Endometrium (tissue), 2 donors: ENCODE data around the gene NARS2.
"Not testable (repeated sequence)": the region's sequence is repeated elsewhere in the genome, so short reads cannot be mapped to it uniquely, and the experiment has no call there.

Source experiments
- FAIRE-seq: peaks from 2 replicates; lab custom pipeline; 2012; peaks lifted over from hg19 to GRCh38; lab: Jason Lieb, UNC
- donor health status: control.
- donor health status: control.

NARS2 gene

DNA sequence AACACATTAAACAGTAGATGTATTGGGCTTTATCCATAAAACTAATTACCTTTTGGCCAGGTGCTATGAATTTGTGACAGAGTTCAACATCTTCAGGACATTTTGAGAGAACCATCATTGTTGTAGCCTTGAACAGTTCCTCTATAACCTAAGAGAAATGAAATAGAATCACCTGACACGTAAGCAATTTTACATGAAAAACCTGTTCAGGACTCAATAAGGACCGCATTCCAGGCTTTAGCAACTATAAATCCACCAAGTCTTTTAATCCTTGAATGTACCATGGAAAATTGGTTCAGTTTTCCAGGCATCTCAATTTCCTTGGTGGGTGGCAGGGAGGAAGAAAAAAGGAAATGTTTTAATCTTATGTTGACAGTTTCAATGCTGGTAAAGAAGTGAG lies 96.1 kb downstream of the NARS2 start:
- FAIRE-seq, result no peak

DNA sequence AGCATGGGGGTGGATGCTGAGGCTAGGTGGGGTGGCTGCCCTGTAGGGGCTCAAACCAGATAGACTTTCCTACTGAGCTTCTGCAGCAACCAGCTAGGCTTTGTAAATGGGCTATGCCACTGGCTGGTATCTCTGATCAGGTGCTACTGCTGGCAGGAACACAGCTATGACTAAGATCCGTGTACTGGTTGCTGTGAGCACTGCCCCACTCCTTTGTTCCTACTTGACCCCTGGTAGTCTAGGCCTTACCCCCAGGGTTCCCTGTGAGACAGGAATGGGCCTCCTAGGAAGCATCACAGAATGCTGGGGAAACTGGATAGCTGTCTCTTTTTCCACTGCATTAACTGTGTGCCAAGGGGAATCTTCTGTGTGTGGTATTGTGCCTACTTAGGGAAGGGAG lies 98.6 kb downstream of the NARS2 start:
- FAIRE-seq, result no peak

GRCh38 chr11:78474451-78474850 lies 100.2 kb downstream of the NARS2 start:
- FAIRE-seq, result no peak

GRCh38 chr11:78472905-78473304 lies 101.8 kb downstream of the NARS2 start:
- FAIRE-seq, result no peak

DNA sequence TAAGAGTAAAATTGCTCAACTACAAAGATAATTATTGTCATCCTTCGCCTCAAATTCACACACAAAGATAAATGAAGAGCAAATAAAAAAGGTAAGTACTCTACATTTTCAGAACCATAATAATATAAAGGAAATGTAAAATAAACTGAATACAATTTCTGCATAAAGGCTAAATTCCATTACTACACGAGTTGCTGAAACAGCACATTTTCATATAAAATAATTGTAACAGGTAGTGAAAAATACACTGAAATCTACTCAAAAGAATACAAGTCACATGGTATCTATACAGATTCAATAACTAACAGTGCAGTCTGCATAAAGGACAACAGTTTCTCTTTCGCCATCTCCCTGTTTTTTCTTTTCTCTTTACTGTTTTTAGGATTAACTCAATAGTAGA lies 102.3 kb downstream of the NARS2 start:
- no peak for FAIRE-seq

GRCh38 chr11:78470861-78471442 lies 103.7 kb downstream of the NARS2 start:
- no peak for FAIRE-seq

DNA sequence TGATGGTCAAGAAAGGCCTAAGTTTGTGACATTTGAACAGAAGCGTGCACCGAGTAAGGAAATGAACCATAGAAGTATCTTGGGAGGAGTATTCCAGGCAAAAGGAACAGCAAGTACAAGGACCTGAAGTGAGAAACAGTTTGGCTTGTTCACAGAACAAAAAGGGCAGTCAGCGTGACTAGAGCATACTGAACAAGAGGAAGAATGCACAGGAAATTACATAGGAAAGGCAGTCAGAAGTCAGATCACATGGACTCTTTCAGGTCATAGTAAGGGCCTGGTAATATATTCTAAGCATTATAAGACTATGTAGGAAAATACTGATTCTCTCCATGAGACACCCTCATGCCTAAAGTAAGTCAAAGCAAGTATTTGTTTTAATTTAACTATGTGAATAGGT lies 104.8 kb downstream of the NARS2 start:
- FAIRE-seq, result no peak

DNA sequence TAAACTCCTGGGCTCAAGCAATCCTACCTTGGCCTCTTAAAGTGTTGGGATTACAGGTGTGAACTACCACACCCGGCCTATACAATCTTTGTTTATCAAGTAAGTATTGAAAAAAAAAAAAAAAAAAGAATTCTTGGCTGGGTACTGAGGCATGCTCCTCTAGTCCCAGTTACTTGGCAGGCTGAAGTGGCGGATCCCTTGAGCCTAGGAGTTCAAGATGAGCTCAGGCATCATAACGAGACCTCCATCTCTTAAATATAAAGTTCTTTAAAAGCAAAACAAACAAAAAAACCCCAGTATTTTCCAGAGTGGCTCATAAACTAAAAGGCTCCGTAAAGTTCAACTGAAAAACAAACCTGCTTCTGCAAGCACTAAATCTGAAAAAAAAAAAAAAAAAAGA lies 106.7 kb downstream of the NARS2 start:
- no peak for FAIRE-seq

DNA sequence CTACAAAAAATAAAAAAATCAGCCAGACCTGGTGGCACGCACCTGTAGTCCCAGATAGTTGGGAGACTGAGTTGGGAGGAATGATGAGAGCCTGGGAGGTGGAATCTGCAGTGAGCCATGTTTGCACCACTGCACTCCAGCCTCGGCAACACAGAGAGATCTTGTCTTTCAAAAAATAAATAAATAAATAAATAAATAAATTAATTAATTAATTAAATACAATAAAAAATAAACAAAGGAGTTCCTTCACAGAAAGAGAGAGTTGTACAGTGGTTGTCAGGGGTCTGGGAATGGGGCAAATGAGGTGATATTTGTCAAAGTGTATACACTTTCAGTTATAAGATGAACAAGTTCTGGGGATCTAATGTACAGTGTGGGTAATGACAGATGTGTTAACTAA lies 107.3 kb downstream of the NARS2 start:
- FAIRE-seq, result no peak

DNA sequence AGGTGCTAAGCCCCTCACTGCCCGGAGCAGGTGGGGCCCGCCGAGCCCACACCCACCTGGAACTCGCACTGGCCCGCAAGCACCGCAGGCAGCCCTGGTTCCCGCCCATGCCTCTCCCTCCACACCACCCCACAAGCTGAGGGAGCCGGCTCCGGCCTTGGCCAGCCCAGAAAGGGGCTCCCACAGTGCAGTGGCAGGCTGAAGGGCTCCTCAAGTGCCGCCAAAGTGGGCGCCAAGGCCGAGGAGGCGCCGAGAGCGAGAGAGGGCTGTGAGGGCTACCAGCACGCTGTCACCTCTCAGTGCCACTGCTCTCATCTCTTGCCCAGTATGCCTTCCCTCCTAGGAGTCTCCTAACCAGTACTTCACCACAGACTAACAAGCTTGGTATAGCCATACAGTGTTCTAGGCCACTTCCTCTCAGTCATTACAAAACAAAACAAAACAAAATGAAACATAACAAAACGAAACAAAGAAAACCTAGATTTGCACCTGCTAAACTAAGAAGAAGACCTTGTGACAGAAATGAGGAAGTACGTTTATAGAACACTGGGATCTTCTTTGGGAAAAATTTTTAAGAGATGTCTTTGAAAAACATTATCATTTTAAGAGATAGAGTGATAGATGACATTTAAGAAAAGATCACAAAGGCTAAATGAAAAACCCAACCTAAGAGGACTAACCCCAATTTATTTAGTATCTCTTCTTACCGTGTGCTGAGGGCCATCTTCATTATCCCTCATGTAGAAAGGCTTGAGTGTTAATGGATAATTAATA lies 109.3 kb downstream of the NARS2 start:
- no peak for FAIRE-seq

- not testable (repeated sequence) for FAIRE-seq
Measured at GRCh38 chr11:78464787-78465168, 109.9 kb downstream of the NARS2 start.

DNA sequence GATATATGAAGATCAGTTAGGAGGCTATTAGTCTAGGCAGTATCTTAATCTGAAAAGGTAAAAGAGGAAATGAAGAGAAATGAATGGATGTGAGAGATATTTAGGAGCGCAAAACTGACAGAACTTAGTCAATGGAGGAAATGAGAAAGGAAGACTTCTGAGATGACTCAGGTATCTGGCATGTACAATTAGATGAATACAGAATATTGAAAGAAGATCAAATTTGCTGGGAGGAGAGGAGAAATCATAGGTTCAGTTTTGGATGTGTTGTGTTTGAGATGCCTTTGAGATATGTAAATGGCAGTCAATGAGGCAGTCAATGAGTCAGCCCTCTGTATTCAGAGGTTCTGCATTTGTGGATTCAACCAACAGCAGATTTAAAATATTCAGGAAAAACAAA lies 114.2 kb downstream of the NARS2 start:
- FAIRE-seq, result no peak

DNA sequence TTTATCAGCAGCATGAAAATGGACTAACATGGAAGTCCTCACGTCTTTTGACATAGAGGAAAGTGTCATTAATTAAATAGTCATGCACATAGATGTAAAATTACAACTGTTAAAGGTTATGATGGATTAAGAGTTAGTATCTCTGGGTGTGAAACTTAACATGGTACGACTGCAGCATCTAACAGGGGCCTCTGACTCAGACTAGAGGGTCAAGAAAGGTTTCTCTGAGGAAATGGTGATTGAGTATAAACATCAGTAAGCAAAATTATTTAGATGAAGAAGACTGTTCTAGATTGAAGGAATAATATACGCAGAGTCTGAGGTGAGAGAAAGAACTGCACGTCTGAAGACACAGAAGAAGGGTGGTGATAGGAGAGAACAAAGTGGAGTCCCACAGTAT lies 114.9 kb downstream of the NARS2 start:
- no peak for FAIRE-seq

DNA sequence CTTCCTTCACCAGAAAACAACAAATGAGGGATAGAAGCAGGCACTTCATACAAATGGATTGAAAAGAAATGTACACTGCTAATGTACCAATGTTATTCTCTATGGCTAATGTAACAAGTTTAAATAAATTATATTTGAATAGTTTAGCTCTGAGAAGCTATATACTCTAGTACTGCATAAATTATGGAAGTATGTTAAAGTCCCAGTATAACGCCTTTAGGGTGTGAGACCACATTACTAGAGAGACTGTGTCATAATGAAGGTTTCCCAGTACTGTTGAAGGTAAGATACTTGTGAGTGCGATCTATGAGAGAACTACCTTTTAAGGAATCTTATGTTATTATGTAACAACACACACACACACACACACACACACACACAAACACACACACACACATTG lies 117.2 kb downstream of the NARS2 start:
- FAIRE-seq, result no peak

DNA sequence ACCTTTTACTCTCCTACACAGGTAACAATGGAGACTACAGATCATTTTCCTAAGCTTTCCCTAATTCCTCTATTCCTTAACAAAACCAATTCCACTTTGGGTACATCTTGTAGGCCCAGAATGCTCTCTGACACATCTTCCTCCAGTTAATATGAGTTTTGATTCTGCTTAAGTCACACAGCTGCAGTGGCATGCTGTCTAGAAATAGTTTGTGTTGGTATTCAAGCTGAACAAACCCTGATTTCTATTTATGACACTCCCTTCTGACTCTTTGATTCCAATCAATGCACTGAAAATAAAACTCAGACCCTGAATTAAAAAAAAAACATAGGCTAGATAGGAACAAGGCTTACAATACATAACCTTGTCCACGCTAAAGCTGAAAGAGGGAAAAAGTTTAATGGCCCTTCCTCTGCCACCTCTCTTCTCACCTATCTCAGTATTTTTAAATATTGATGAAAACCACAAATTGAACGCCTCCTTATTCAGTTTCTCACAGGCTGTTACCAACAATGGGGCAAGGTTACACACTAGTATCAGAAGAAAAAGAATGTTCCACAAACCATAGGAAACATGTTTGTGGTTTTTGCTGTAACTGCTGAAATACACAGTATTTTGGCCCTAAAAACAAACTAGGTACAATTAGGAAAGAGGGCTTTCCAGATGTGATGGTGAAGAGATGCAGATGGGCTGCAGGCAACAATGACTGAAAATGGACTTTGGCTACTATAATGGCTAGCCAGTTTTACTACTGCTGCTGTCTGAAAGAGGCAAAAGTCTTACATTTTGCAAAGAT lies 121.3 kb downstream of the NARS2 start:
- no peak for FAIRE-seq

- no peak for FAIRE-seq
Measured at GRCh38 chr11:78451371-78452150, 123.1 kb downstream of the NARS2 start.

DNA sequence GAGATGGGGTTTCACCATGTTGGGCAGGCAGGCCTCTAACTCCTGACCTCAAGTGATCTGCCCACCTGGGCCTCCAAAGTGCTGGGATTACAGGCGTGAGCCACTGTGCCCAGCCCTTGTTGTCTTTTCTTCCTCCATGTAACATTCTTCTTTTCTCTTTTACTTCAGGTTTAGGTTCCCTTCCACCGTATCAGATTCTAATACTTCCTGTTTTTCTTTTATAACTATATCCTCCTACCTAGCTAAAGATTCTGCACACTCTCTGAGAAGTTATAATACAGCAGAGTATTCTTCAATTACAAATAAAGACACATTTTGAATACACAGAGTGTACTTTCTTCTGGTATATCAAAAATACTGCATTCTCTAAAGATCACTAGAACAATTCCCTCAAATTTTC lies 123.8 kb downstream of the NARS2 start:
- FAIRE-seq, result no peak

DNA sequence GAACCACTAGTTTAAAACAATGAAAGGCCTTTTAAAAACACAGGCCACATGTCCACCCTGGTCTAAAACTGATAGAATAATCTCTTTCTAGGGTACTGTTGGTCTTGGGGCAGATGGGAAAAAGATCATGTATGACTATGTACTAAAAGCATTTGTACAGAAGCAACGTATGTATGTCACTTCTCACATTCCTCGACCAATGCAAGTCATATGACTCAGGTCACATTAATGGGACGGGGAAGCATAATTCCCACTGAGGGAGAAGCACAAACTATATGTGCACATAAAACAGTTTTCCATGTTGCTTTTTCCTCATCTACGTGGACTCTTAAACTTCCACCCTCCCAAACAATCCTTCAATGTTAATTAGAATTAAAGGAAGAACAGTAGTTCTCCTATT lies 124.8 kb downstream of the NARS2 start:
- no peak for FAIRE-seq

DNA sequence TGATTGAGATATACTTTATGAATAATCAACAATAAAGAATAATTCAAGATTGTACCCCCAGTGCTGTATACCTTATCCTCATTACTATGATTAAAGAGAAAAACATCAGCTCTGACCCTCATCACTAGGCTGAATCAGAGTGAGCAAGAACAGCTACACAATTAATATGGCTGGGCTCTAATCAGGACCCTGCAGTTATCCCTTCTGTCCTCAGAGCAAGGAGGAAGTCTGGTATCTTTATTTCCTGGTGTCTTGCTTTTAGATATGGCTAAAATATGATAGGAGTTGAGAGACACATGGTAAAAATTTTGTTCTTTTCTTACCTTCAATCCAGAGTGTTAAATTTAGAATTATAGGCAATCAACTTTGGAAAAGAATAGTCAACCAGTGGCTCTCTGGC lies 128.5 kb downstream of the NARS2 start:
- FAIRE-seq, result no peak

- FAIRE-seq, result no peak
Measured at GRCh38 chr11:78444726-78445125, 129.9 kb downstream of the NARS2 start.

- no peak for FAIRE-seq
Measured at GRCh38 chr11:78441956-78442355, 132.7 kb downstream of the NARS2 start.

GRCh38 chr11:78438298-78438975 lies 136.2 kb downstream of the NARS2 start:
- no peak for FAIRE-seq
